ENCODE measurements around the gene PABPN1. TPM values are rescaled to one million over a fixed set of nuclear protein-coding genes. Genes with fewer than 3 reads are reported as not detected.

Gene PABPN1
- total RNA-seq, 2 donors from 2014 or later = 67.9 to 79.0 TPM

DNA sequence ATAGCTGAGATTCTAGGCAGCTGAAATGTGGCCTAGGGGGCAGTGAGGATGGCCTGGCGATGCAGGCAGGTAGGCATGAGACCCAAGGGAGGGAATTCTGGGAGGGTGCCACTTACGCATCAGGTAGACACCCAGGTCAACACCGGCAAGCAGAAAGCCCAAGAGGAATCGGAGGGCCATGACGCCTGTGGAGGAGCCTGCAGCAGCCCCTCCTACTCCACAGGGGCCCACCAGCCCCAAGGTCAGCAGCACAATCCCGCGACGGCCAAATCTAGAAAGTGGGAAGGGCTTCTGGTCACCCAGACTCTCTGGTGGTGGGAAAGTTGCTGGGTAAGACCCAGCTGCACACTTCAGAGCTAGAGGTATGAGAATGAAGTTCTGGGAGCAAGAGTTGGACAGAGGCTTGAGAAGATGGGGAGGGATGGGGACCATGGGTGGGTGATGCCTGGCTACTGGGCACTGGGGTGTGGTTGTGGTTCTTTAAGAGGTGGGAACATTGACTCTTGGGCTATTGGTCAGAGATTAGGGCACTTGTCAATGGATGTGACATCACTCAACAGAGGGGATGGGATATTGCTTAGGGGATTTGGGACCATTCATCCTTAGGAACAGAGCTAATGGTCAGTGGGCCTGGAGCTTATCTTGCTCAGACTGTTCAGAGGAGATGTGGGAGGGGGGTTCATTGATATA lies 28.0 kb downstream of the PABPN1 start:
- intact Hi-C loops (cut with DNase I) = no loop called here
- no peak for DNase-seq (ENCODE audit: low spot score)

DNA sequence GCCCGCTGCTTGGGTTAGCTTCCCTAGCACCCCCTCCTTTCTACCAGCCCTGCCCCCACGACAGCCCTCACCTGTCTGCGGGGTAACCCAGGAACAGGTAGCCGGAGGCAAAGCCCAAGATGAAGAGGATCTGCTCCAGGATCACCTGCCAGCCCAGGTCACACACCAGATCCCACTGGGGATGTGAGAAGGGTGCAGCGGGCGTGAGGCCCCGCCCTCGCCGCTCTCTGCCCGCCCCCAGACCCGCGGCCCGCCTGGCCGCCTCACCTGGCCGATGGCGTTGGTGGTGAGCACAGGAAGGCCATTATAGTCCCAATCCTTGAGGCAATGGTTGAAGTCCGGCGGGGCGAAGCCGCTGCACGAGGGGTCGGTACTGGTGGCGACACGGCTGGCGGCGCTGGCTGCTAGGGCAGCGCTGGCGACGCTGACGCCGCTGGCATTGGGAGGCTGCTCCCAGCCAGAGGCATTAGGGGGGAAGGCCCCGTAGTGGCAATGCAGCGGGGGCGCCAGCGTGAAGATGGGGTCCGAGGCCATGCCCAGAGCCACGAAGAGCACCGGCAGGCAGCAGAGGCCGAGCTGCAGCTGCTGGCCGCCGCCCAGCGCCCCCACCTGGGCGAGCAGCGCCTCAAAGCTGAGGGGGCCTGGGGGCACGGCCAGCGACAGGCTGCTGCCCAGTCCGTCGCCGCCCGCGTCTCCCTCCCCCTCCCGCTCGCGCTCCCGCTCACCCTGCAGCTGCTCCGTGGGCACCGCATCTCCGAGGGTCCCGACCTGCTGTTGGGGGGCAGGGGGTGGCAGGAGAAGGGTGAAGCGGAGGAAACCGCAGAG lies 30.6 kb downstream of the PABPN1 start:
- DNase-seq (ENCODE audit: low spot score) = no peak
- intact Hi-C loops (cut with DNase I) = no loop called here

DNA sequence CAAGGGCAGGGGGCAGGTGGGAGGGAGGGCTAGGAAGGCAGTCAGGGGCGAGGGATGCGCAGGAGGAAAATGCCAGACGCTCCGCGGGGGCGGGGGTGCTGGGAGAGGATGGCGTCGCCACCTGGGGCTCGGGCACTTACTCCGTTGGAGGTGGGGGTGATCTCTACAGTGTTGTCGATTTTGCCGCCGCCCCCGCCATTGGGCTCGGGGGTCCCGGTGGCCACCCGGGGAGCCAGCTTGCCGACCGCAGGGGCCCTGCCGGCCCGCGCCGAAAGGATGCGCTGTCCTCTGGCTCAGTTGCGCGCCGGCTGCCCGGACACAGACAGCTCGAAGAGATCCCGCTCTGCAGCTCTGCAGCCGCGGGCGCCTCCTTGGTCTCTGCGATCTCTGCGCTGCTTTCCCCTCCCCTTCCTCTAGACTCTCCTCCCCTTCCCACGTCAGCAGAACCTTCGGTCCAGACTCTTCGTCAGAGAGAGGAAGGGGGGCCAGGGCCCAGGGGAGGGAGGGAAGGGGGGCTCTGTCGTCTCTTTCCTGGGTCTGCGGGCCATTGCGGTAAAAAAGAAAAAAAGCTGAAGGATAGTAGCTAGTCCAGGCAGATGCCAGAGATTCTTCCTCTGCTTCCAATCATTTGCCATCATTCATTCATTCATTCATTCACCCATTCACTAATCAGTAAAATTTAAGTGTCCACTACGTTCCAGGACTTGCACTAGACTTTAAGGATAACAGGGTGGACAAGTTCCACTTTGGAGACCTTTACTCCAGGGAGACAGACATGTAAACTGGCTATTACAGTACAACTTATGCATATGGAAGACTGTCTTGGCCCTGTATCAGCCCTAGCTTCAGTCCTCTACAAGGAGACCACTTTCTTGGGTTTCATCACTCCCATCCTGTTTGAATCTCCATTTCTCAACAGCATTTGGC lies 31.5 kb downstream of the PABPN1 start, which contains the start of gene SLC22A17:
Gene SLC22A17 (minus strand): TSS at position 382 of the 927 bp plus-strand sequence.
- intact Hi-C loops (cut with DNase I) = no loop called here
- DNase-seq (ENCODE audit: low spot score) = peak; percentile 93

DNA sequence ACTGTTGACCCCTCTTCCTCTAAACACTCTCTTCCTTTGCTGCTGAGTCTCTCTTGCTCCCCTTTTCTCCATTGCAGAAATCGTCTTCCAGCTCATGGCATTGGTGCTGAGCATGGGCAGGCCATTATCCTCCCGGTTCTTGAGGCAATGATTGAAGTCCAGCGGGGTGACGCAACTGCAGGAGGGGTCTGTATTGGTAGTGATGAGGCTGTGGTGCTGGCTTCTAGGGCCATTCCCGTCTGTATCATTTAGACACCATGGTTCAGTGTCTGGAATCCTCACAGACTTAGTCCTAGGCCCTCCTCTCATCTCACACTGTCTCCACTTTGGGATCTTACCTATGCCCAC lies 32.1 kb downstream of the PABPN1 start:
- DNase-seq (ENCODE audit: low spot score) = no peak
- intact Hi-C loops (cut with DNase I) = no loop called here

DNA sequence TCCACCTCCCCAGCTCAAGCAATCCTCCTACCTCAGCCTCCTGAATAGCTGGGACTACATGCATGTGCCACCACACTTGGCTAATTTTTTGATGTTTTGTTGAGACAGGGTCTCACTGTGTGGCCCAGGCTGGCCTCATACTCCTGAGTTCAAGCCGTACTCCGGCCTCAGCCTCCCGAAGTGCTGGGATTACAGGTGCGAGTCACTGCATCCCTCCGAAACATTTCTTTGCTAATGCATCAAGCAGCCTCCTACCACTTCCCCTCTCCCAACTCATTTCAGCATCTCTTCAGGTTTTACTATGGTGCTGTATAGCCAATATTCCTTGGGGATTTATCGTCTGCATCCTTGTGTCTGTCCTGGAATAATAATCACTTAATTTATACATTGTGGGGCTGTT lies 33.7 kb downstream of the PABPN1 start:
- DNase-seq (ENCODE audit: low spot score) = no peak
- intact Hi-C loops (cut with DNase I) = no loop called here

DNA sequence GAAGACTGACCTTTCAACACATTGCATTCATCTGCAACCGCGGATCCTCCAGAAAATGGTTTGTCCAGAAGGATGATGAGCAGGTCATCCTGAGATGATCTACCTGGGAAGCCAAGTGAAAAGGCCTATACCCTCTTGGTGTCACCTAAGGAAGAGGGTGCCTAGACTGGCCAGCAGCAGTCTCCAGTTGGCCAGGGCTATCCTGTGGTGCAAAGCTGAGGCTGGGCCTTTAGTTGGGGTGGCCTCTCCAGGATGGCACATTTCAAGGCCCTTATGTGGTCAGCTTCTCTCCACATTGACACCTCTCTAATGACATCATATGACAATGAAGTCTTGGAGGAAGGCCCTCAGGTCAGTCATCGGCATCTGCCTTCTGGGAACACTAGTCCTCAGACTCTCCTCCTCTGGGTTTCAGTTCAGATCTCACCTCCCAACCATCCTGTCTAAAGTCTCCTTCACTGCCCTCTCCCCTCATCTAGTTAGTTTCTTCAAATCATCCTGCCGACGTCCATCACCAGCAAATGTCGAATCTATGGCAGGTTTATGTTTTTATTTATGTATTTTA lies 34.7 kb downstream of the PABPN1 start:
- DNase-seq (ENCODE audit: low spot score) = no peak

DNA sequence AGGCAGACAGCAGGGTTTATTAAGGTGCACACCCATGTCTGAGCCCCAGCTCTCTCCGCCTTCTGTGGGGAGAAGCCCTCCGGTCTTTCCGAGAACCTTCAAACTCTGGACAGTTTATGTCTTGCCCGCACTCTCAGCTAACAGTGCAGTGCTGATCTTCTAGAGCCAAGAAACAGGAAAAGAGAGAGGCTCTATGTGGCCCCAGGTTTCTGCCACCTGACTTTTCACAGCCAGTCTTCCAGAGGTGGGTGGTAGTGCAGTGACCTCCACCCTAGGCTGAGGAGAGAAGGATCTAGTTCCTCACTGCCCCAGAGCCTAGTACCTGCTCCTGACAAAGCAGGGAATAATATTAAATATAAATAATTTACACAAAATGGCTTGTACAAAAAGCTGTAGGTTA lies 35.4 kb downstream of the PABPN1 start:
- intact Hi-C loops (cut with DNase I) = no loop called here

More for the DNA sequence above, 34.7 kb downstream of the PABPN1 start:
- intact Hi-C loops (cut with DNase I) = no loop called here

DNA sequence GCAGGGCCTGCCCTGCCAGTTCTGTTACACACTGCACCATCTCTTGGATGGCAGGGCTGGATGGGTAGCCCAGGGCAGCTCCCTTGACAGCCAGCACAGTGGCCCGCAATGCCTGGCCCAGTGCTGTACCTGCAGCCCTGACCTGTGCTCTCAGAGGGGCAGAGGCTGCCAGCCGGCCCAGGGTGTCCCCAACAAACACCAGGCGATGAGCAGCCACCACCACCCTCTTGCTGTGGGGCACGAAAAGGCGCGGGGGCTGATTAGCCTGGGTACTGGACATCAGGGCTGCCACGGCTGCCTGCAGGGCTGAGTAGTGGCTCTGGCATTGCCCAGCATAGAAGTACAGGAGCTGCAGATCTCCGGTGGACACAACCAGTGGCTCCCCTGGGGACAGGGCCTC lies 36.0 kb downstream of the PABPN1 start:
- peak; percentile 68 for DNase-seq (ENCODE audit: low spot score)
- intact Hi-C loops (cut with DNase I) = no loop called here

More for the DNA sequence above, 35.4 kb downstream of the PABPN1 start:
- no peak for DNase-seq (ENCODE audit: low spot score)

DNA sequence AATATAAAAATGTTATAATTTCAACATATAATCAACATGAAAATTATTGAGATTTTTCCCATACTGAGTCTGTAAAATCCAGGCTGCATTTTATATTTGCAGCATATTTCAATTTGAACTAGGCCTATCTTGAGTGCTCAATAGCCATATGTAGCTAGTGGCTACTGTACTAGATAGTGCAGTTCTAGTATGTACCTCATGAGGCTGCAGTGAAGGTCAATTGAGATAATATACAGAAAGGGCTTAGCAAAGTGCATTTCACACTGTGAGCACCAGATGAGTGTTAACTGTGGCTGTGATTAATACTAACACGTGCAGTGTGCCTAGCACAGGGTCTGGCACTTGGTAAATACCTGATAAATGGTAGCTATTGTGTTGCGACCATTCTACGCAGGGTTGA lies 36.8 kb downstream of the PABPN1 start:
- DNase-seq (ENCODE audit: low spot score) = no peak
- intact Hi-C loops (cut with DNase I) = no loop called here

DNA sequence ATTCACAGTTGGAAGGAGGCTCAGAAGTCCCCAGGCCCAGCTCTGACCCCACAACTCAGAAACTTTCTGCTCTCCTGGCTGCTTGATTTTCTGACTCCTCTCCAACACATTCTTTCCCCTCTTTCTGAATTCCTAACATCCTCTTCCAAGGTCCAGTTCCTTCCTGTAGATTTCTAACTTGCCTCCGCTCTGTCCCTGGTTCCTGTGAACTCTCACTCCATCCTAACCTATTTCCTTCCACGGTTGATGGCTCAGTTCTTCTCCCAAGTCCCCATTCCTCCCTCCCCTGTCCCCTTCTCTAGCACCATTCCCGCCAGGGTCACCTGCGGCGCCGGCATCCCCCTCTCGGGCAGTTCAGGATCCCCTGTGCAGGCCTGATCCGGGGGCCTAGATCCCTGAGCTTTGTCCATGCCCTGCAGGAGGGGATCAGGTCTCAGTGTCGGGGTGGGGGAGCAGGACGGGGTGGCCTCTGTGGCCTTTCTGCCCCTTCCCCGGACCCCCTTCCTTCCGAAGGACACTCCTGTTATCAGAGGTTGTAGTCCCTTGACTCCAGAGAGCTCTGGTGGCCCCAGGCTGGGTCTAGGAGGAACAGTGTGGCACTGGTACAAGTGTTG lies 37.4 kb downstream of the PABPN1 start:
- intact Hi-C loops (cut with DNase I) = no loop called here
- DNase-seq (ENCODE audit: low spot score) = no peak

DNA sequence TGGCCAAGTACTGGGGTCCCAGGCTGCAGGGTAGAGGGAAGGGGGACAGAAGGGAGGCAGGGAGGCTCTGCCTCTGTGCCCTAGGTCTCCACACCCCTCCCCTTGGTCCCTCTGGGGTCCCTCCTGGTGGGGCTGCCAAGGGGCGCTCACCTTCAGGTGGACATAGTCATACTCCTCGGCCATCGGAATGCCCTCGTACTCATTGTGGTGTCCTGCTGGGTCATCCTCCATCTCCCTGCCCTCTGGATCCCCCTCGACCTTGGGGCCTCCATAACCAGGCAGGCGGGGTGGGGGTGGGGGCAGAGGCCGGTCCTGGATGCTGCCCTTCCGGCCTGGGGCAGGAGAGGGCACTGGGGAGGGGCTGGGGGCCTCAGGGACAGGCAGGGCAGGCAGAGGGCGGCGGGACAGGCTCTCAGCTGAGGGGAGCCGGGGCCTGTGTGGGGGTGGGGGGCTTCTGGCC lies 37.9 kb downstream of the PABPN1 start:
- DNase-seq (ENCODE audit: low spot score) = no peak
- intact Hi-C loops (cut with DNase I) = no loop called here

DNA sequence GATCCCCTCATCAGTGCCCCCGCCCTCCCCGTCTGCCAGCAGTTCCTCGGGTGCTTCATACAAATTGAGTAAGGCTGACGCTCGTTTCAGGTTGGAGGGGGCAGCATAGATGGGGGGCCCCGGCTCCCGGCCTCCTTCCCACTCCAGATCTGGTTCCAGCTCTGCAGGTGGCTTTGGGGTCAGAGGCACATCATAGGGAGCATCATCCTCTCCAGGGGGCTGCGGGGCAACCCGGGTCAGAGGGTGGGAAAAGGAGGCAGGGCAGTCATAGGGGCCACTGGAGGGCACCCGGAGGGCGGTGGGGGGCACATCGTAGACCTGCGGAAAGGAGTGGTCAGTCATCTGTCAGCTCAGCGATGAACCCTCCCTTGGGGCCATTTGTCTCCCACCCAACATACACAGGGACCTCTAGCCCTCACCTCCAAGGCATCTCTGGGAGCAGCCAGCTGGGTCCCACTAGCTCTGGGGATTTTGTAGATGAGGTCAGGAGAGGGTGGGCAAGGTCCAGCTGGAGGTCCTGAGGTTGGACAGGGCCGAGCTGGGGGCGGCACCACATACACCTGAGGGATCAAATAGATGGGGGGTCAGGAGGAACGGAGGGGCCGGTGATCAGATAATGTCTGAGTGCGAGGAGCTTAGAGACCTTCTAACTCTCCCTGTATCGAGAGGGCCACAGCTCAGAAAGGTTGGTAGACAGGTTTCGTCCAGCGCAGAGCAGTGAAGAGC lies 38.6 kb downstream of the PABPN1 start:
- DNase-seq (ENCODE audit: low spot score) = no peak
- intact Hi-C loops (cut with DNase I) = no loop called here

DNA sequence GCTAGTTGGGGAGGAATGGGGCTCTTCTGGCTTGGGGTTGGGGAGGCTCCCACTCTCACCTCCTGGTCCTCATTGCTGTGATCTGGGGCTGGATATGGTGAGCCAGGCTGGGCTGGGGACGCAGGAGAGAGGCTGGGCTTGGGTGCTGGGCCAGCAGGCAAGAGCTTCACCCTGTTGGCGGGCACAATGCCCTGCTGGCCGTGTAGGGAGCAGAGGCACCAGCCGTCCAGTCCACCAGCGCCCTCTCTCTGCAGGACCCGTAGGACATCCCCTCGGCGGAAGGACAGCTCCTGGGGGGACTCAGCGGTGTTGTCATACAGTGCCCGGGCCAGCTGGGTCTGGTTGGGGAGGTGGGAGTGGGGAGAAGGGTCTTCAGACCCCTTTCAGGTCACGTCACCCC lies 39.2 kb downstream of the PABPN1 start:
- intact Hi-C loops (cut with DNase I) = no loop called here
- no peak for DNase-seq (ENCODE audit: low spot score)

DNA sequence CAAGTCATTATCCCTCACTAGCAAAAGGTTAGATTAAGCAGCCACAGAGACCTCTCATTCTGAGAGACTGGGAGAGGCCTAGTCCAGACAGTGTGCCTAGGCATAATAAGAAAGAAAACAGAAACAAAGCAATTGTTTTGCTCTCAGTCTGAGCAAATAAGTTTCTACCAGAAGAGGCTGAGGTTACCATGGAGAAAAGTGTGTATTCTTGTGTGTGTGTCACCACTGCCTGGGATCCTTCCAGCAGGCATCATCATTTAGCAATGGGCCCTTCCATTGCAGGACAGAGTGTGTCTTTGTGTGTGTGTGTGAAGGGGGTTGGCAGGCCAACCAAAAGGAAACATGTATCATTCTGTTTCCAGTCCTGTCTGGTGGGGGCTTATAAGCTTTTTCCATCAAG lies 40.1 kb downstream of the PABPN1 start:
- no peak for DNase-seq (ENCODE audit: low spot score)
- intact Hi-C loops (cut with DNase I) = no loop called here

DNA sequence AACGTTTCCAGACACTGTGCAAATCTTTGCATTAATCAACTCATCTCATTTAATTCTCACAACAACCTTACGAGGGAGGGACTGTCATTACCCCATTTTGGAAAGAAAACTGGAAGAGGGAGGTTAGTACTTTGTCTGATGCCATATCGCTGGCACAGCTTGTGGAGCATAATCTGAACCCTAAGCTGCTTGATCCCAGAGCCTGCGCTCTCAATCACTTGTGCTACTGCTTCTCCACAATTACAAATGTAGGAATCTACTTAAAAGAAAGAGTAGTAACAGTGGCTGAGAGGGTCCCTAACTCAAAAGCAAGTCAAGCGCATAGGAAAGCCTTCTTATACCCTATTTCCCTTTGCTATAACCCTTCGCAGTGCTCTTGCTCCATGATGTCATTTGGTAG lies 40.5 kb downstream of the PABPN1 start:
- no peak for DNase-seq (ENCODE audit: low spot score)
- intact Hi-C loops (cut with DNase I) = no loop called here

DNA sequence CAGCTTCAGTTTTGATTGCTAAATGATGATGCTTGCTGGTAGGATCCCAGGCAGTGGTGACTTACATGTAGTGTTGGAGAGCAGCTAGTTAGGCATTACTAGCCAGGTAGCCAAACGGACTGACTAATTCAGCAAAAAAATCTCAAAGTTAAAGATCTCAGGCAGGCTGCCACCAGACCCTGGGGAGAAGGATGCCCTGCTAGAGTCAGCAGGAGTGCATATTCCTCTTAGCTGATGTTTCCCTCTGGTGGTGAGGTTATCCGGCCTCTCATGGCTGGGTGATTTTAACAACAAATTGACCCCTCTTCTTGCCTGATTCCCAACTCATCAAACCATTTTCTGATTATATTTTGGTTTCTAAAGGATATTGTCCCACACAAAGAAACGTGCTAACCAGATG lies 40.9 kb downstream of the PABPN1 start:
- intact Hi-C loops (cut with DNase I) = no loop called here
- DNase-seq (ENCODE audit: low spot score) = no peak

DNA sequence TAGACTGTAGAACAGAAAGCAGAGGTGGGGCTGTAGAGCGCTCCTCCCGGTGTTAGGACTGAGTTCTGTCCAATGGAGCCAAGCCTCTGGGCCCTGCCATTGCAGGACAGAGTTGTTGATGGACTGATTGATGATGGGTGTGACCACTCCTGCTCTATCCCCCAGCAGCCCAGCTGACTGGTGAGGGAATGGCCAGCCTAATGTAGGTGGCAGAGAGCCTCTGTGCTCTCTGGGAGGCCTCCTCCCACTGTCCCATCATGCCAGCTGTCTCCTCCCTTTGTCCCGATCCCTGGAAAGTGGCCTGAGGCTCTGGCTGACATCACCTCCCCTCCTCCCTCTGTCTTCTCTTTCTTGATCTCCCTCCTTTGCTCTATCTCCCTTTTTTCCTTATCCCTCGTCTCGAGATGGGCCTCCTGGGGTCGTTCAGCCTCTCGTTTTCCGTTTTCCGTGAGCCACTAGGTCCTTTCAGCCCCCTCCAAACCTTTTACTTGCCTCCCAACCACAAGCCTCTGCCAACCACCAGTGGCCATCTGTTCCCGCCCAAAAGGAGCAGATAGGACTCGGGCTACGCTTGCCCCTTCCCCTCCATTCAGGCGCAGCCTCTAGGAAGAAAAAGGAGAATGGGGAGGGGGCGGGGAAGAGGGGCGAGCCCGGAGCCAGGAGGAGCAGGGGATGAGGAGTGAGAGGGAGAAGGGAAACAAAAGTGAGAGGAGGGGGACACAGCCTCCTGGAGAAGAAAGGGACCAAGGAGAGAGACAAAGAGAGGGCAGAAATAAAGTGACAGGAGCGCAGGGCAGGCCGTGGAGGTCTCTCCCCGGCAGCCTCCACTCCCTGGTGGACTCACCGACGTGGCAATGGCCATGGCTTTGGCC lies 43.1 kb downstream of the PABPN1 start:
- intact Hi-C loops (cut with DNase I) = no loop called here
- no peak for DNase-seq (ENCODE audit: low spot score)

Measured in posterior vena cava (tissue), 2 donors.